HG03025 (cell line): ENCODE data around the gene CALCOCO1.
"Not testable (repeated sequence)": the region's sequence is repeated elsewhere in the genome, so short reads cannot be mapped to it uniquely, and the experiment has no call there.

Source experiments
- ATAC-seq: cut with Tn5 transposase; IDR thresholded peaks from one replicate; pipeline ENCODE4 v1.9.1; 2021; ENCODE audit warnings: mild to moderate bottlenecking, moderate library complexity; ENCODE audit not compliant: unreplicated experiment, low FRiP score

CALCOCO1 gene, protein sequence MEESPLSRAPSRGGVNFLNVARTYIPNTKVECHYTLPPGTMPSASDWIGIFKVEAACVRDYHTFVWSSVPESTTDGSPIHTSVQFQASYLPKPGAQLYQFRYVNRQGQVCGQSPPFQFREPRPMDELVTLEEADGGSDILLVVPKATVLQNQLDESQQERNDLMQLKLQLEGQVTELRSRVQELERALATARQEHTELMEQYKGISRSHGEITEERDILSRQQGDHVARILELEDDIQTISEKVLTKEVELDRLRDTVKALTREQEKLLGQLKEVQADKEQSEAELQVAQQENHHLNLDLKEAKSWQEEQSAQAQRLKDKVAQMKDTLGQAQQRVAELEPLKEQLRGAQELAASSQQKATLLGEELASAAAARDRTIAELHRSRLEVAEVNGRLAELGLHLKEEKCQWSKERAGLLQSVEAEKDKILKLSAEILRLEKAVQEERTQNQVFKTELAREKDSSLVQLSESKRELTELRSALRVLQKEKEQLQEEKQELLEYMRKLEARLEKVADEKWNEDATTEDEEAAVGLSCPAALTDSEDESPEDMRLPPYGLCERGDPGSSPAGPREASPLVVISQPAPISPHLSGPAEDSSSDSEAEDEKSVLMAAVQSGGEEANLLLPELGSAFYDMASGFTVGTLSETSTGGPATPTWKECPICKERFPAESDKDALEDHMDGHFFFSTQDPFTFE

DNA sequence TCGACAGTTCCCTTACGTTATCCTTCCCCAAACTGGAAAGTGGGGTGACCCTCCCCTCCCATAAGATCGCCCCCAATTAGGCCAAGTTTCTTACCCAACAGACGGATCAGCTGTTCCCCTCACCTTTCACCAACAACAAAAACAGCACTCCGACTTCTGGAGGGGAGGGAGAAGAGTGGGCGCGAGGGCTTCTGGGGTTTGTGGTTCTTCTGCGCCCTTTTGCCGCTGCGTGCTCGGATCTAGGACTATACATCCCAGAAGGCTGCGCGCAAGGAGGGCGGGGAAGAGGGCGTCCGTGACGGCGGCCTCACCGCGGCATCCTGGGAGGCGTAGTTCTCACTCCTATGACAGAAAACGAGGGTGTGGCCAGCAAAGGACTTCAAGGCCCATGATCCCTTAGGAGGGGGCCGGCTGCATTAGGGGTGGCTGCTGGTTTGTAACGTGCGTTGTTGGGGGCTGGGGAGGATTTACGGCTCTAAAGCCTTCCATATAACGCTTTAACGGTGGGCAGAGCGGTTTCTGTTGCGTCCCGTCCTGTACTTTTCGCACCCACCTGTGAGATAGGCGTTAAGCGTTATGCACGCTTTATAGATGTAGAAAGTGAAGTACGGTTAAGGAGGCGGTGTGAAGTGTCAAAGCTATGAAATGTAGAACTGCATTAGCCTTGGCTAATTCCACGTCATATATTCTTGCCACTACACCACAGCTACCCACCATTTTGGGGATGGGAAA lies at the start of gene CALCOCO1:
CALCOCO1 (minus strand) TSS at position 143 of the 732 bp plus-strand sequence. CDS start 2,210 bp downstream, outside the sequence.
- ATAC-seq = peak; percentile 98

DNA sequence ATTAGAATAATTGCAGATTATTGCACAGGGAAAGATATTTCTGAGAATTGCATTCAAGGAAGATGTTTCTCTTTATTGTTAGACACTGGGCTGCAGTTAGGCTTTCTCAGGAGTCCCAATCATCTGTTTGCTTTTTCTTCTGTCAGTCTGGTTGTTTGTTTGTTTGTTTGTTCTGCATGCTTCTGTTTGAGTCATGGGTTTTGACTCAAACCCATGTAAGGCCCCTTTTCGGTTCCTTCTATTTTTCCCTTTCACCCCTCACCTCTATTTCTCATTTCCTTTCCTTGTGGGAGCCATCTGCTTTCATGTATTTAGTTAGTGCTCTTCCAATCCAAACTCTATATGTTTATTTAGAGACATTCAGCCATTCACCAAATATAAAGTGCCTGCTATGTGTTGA lies 49.6 kb upstream of the CALCOCO1 start:
- ATAC-seq = no peak

DNA sequence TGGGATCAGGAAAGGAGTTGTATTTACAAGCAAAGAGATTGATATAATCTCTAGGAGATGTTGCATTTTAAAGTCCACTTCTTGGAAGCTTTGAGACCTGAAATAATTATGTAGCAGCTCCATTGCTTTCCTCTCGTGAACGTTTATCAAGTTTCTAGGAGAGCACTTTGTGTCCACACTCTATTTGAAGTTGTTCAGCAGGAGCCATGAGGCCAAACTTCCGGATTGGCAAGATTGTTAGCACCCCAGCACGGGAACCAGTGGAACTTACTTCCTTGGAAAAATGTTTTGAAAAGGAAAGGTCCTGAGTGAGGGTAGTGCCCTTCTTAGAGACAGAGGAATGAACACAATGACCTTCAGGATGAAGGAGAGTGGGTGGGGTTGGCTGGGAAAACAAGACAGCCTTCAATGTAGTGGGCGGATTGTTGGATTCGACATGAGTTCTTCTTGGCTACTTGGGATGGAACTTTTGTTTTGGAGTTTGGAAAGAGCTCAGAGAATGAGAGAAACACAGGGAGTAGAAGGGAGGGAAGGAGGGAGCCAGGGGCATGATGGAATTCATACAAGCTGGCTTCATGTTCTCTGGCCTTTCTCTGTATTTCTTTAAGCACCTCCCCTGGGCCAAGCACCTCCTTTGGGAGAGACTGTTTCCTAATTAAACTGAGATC lies 48.4 kb upstream of the CALCOCO1 start:
- no peak for ATAC-seq

DNA sequence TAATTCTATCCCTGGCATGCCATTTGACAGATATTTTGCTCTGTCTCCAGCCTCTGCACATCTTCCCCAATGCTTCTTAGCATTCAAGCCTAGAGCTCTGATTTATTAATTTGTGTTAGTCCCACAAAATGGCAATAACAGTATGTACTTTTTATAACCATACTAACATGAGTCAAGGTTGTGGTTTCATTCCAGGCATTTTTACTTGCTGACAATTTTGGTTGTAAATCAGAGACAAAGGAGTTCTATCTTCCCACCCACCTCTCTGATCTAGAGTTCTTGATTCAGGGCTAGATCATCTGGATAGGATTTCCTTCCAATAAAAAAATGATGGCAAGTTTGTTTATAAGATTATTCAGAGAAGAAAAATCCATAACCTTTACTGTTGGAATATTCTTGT lies 43.0 kb upstream of the CALCOCO1 start:
- ATAC-seq = no peak

DNA sequence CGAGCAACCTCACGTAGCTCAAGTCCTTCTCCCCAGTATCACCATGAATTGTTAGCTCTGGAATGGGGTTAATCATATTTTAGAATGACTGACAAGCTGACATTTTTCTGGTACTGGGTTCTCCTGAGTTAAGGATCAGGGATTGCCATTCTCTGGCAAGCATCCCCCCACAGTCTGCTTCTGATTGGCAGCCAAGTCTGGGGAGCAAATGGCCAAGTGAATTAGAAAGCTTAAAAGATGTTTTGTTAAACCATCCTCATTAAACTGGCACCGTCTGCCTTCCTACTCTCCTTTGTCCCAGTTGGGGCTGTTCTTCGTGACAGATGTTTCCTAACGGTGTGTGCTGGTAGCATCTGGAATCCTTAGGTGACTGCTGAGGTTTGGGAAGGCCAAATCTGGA lies 41.7 kb upstream of the CALCOCO1 start:
- ATAC-seq = no peak

DNA sequence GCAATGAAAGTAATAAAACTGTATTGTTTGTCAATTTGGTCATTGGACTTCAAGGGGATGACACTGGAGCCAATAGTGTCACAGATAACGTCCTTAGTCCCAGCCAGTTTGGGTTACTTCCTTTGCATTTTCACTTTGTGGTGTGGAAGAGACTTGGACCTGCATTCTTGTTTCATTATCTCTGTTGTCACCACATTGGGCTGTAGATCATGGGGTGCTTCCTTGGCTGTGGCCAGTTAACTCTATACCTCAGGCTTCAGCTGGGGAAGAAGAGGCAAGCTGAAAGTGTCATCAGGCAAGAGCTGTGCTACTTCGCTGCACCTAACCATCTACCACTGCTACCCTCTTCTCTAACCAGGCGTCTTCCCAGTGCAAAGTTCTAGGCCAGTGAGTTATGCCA lies 39.6 kb upstream of the CALCOCO1 start:
- no peak for ATAC-seq

DNA sequence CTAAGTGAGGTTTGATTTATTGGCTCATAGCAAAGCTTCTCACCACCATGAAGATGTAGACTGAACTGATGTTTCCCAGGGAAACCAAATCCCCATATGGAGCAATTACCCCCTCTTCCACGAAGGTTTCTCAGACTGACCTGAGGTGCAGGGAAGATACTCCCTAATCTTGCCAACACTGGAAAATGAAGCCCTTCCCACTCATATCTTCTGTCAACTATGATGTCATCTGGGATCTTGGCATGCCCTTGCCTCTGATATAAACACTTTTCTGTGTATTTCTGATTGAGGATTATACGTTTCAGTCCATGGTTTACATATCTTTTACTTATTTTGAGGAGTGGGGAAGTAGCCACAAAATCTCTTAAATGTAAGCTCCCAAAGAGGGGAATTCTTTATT lies 38.6 kb upstream of the CALCOCO1 start:
- ATAC-seq = no peak

DNA sequence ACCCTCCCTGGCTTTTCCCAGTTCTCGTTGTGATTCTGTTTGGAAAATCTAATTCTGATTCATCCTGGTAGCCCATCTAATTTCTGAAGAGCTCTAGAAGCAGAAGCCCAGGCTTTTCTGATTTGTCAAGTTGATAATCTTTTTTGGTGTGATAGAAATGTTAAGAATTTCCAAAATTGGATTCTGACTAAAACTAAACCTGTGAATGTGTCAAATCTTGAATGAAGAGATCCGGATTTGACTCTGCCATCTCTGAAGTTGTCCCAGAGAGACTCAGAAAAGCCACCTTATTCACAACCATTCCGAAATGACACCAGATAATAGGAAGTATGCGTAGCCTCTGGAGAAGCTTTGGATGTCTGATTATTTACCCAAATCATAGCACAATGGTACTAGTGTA lies 37.4 kb upstream of the CALCOCO1 start:
- ATAC-seq = no peak

DNA sequence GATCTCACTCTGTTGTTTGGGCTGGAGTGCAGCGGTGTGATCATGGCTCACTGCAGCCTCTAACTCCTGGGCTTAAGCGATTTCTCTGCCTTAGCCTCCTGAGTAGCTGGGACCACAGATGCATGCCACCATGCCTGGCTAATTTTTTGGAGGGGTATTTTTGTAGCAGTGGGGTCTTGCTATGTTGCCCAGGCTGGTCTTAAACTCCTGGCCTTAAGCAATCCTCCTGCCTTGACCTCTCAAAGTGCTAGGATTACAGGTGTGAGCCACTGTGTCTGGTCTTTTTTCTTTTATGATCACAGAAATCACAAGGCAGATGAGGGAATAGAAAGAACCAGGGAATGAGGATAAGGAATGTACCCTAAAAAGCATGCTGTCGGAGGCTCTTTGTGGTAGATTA lies 35.5 kb upstream of the CALCOCO1 start:
- not testable (repeated sequence) for ATAC-seq

DNA sequence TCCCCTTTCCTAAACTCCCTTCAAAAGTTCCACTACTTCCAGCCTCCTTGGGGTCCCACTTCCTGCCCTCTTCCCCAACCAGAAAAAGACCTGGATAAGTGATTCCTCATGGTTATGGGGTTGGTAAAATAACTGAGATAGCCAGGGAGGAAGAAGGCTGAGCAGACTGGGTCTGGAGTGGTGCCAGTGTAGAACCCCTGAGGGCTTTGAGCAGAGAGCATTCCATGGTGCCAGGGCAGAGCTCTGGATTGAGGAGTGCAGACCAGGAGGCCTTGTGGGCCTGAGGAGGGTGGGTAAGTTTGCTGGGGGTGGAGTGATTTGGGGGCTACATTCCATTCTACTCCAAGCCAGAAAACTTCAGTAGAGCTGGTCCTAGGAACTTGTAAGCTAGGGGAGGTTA lies 34.1 kb upstream of the CALCOCO1 start:
- no peak for ATAC-seq

DNA sequence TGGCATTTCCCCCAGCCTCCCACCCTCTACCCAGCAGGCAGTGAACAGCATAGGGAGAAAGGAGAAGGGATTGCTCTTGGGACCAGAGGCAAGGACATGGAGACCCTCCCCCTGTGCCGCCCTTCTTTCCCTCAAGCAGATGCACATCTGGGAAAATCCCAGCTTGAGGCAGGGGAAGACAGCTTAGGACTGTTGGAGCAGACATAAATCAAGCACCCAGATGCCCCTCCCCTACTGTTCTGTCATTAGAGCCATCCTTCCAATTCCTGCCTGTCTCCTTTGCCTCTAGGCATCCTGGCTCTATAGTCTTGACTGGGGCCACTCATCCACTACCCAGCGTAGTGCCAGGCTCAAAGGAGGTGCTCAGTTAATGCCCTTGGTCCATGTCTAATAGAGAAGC lies 32.0 kb upstream of the CALCOCO1 start:
- no peak for ATAC-seq

DNA sequence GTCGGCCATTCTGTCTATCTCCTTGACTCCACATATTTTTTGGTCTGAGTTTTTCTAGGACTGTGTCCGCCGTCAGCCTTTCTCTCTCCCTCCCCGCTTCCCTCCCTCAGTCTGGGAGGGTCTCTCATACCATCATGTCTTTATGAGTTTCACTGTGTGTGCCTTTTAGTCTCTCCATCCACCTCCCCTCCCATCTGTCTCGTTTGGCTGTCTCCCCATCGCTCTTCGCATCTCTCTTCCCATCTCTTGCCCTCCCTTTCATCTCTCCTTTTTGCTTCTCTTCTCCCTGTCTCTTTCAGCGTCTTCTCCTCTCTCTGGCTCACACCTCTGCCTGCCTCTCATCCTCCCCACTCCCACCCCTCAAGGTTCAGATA lies 31.5 kb upstream of the CALCOCO1 start:
- no peak for ATAC-seq

DNA sequence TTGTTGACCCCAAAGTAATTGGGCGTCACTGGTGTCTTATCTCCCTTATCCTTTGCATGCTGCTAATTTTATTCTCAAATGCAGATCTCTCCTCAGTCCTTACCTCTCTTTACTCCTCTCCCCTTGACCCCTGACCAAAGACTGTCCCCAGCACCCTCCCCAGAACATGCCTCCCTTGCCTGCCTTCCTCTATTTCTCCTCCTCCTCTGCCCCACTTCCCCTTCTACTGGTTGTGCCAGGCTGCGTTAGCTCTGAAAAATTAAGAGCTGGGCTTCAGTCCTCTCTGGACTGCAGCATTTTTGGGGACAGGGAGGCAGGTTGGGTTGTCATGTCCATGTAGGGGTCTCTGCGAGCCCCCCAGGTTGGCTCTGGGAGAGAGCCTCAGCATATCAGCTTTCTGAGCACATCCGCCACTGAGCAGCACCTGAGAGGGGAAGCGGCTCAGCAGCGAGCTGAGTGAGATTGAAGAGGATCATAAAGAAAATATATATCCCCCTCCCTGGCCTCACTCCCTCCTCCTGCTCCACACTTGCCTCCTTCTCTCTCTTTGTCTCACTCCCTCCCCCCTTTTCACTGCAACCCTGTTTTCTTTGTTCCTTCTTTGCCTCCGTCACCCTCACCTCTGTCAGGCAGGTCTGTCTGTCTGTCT lies 31.0 kb upstream of the CALCOCO1 start:
- no peak for ATAC-seq

DNA sequence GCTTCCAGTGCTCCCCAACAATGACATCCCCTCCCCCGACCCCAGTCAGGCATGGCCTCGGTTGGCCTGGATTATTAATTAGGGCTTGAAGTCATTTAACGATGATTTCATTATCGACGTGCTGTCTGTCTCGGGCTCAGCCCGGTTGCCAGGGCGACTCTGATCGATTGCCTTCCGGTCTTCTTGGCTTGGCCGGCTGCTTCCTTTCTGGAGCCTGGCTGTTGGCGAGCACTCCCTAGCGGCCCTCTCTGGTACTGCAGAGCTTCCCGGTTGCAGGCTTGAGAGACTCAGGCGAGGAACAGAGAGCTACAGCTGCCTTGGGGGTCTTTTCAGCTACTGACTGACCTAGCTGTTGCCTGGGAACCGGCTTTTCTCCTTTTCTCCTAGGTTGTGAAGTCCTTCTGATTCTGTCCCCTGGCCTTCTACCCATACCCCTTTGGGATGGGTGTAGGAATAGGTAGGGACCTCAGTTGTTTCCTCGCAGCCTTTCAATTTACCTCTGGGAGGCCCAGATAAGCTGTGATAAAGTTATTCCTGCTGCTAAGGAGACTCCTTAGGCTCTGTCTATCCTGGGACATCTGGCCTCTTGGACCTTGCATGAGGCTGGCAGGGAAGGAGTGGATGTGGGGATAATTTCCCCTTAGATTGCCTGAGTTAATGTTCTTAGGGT lies 30.0 kb upstream of the CALCOCO1 start:
- ATAC-seq = peak; percentile 58

DNA sequence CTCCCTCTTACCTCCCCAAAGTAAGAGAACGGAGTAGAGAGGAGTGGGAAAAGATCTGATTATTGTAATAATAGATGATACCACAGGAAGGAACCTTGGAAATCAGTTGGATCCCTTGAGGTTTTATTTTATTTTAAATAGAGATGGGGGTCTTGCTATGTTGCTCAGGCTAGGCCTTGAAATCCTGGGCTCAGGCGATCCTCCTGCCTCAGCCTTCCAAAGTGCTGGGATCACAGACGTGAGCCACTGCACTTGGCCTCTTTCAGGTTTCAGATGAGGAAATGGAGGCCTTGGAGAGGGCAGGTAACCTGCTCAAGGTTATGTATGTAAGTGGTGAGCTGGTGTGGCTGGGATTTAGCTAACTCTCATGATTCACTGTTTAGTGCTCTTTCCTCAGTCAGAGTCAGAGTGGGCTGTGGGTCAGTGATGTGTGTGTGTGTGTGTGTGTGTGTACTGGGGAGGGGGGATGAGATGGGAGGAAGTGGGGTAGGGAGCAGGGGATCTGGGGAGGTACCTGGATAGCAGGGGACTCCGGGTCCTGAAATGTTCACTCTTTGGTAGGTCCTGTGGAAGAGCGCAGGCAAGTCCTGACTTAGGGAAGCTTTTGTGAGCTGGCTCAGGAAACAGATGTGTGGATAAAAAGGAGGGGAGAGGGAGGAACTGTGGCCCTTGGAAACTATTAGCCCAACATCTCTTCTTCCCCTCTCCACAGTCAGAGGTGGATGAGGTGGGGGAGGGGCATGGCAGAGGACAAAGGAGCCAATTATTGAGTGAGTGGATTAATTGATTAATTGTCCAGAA lies 29.2 kb upstream of the CALCOCO1 start:
- no peak for ATAC-seq

DNA sequence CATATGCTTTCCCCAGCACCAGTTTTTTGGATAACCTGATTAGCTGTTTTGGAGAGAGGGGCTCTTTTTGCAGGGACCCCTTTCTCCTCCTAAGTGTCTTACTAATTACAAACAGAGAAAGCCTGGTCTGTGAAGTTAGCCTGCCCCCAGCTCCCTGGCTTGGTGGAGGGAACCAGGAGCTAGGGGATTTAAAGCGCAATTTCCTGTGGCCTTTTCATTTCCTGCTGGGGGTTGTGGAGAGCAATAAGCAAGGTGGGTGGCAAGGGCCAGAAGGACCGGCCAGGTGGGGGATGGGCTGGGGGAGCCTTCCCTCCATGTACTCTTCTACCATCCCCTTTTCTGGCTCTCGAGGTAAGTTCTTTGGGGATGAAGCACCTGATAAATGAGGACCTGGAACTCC lies 28.6 kb upstream of the CALCOCO1 start:
- no peak for ATAC-seq

DNA sequence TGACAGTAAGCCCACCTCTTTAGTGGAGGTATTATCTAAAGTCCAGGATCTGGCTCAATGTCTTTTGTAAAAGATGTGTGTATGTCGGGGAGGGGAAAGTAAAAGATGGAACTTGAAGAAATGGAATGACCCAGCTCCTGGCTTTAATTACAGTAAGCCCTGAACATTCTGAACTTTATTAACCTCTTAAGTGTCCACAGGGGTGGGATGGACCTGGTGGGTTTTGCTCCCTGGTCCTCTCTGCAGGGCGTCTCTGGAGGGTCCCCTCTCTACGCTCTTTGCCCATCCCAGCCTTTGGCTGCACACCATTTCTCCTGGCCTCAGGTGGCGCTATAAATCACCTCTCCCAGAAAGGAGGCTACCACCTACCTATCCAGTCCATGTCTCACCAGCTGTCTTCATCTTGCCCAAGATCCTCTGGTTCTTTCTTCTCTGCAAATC lies 28.2 kb upstream of the CALCOCO1 start:
- ATAC-seq = no peak

DNA sequence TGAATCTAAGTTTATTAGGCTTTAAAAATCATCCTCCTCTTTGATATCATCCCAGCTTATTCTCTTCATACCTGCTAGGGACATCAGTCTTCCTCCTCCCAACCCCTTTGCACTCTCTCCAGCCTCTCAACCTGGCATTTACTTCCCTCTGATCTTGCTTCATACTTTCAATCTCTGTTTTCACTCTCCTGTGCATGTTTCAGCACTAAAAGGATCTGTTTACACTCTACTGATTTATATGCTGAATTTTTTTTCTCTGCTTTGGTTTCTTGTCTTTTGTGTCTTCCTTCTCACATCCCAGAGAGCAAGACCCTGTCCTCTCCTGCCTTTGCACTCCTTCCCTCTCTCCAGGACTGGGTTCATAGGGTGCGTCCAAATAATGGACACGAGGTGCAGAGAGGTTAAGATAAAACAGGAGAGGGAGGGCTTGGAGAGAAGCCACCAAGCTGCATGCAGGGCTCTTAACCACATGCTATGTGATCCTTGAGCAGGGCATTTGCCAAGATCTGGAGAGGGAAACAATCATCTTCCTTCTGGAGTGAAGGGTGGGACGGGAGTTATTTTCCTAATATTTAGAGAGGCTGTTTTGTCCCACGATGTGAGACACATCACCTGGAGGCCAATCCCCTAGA lies 27.5 kb upstream of the CALCOCO1 start:
- ATAC-seq = no peak

DNA sequence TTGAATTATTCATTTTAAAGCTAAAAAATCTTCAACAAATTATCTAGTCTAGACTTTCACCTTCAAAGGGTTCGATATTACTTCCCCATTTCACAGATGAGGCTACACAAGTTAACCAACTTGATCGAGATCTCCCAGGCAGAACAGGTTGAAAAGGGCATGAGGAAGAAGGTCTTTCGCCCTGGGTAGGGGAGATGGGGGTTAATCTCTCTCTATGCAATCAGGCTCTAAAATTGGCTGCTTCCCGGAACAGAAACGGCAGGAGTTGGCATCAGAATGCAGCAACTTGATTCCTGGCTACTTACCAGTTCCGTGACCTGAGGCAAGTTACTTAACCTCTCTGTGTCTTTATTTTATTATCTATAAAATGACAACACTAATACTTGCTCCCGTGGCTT lies 26.9 kb upstream of the CALCOCO1 start:
- no peak for ATAC-seq
